AG09309 (cell line): ENCODE results near the gene TRPV6.

Source experiments
- DNase-seq: peaks from one replicate; pipeline ENCODE4 v3.0.0-alpha.2; 2010; ENCODE audit warnings: low read depth
- H3K4me3 ChIP-seq: 2 replicates; pipeline ENCODE4 v1.5.1; 2011; ENCODE audit warnings: mild to moderate bottlenecking, low read depth, low read length, moderate library complexity; ENCODE audit not compliant: control insufficient read depth
- TF ChIP-seq, protein P1 (sequence below): IDR thresholded peaks from 2 replicates; pipeline ENCODE4 v1.5.1; 2011; ENCODE audit warnings: mild to moderate bottlenecking, low read depth, low read length, inconsistent platforms; ENCODE audit not compliant: insufficient read depth, control insufficient read depth; ENCODE audit errors: missing control alignments

The TRPV6 gene

DNA sequence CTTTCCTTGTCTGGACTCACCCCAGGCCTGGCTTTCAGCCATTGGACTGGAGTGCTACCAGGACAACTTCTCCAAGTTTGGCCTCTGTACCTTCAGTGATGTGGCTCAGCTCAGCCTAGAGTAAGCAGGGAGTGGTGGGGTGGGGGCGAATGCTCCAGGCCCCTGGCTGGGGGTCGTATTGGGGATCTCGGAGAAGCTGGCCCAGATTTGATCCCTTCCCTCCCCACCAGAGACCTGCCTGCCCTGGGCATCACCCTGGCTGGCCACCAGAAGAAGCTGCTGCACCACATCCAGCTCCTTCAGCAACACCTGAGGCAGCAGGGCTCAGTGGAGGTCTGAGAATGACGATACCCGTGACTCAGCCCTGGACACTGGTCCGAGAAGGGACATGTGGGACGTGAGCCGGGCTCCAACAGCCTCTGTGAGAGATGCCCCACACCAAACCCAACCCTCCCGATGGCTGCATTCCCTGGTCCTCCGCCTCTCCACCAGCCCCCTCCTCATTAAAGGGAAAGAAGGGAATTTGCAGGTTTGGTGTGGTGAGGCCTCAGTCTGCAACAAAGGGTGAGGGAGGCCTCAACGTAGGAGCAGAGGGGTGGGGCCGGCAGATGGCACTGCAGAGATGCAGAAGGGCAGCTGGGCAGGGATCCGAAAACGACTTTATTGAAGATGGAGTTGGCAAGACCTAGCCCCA, 14.8 kb downstream of the TRPV6 start:
- no peak for DNase-seq
- TF ChIP-seq, protein P1, sequence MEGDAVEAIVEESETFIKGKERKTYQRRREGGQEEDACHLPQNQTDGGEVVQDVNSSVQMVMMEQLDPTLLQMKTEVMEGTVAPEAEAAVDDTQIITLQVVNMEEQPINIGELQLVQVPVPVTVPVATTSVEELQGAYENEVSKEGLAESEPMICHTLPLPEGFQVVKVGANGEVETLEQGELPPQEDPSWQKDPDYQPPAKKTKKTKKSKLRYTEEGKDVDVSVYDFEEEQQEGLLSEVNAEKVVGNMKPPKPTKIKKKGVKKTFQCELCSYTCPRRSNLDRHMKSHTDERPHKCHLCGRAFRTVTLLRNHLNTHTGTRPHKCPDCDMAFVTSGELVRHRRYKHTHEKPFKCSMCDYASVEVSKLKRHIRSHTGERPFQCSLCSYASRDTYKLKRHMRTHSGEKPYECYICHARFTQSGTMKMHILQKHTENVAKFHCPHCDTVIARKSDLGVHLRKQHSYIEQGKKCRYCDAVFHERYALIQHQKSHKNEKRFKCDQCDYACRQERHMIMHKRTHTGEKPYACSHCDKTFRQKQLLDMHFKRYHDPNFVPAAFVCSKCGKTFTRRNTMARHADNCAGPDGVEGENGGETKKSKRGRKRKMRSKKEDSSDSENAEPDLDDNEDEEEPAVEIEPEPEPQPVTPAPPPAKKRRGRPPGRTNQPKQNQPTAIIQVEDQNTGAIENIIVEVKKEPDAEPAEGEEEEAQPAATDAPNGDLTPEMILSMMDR = no peak
- no peak overlapping the region for H3K4me3 ChIP-seq

DNA sequence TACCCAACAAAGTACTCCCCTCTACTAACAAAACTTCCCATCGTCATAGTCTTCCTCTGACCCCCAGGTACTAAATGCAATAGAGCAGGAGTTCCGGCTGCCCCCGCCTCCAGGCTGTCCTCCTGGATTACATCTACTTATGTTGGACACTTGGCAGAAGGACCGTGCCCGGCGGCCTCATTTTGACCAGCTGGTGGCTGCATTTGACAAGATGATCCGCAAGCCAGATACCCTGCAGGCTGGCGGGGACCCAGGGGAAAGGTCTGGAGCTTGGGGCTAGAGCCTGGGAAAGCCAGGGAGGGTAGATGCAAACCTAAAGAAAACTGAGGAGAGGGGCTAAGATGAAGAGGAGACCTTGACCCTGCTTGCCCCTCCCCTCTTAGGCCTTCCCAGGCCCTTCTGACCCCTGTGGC, 15.4 kb downstream of the TRPV6 start:
- TF ChIP-seq, protein P1 = no peak
- H3K4me3 ChIP-seq = no peak overlapping the region
- DNase-seq = no peak

DNA sequence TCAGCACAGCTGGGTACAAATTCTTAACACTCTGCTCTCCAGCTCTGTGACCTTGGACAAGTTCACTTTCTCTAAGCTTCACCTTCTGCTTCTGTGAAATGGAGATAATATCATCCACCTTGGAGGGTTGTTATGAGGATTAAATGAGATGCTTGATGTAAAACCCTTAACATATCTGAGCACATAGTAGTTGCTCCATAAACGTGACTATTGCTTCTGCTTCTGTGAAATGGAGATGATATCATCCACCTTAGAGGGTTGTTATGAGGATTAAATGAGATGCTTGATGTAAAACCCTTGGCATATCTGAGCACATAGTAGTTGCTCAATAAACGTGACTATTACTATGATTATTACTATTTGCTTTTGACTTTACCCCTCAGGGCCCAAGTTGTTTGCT, 16.1 kb downstream of the TRPV6 start:
- no peak for DNase-seq
- no peak overlapping the region for H3K4me3 ChIP-seq
- TF ChIP-seq, protein P1 = no peak

DNA sequence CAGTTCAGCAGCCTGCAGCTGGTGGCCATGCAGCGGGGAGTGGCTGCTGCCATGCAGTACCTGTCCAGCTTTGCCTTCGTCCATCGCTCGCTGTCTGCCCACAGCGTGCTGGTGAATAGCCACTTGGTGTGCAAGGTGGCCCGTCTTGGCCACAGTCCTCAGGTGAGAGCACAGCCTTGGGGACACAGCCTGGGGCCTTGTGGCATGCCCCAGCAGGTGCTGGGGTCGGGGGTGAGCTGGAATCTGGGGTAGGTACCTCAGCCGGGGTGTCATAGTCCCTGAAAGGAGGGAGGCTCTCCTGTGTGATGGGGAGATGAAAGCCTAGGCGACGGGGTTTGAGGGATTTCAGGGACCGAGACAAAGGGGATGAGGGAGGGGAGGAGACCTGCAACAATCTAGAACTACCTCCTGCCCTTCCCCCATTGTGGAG, 16.5 kb downstream of the TRPV6 start:
- DNase-seq = no peak
- TF ChIP-seq, protein P1 = no peak
- H3K4me3 ChIP-seq = no peak overlapping the region

DNA sequence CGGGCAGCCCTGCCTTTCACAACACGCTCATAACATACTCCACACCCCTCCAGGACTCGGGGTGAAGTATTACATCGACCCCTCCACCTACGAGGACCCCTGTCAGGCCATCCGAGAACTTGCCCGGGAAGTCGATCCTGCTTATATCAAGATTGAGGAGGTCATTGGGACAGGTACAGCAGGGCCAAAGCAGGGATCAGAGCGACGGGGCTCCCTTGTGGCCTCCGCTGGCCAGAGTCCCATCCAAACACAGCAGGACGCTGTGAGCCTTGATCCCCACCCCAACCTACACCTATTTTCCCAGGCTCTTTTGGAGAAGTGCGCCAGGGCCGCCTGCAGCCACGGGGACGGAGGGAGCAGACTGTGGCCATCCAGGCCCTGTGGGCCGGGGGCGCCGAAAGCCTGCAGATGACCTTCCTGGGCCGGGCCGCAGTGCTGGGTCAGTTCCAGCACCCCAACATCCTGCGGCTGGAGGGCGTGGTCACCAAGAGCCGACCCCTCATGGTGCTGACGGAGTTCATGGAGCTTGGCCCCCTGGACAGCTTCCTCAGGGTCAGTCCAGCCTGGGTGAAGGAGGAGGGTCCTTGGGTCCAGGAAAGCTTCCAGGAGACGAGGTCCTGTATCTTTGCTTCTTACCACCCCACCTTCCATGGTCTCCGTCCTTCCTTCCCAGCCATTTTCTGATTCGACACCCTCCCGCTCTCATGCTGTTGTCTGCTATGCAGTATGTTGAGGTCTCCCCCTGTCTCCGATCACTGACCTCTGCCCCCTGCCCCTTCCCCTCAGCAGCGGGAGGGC, 17.2 kb downstream of the TRPV6 start:
- DNase-seq = no peak
- H3K4me3 ChIP-seq = no peak overlapping the region
- TF ChIP-seq, protein P1 = no peak

DNA sequence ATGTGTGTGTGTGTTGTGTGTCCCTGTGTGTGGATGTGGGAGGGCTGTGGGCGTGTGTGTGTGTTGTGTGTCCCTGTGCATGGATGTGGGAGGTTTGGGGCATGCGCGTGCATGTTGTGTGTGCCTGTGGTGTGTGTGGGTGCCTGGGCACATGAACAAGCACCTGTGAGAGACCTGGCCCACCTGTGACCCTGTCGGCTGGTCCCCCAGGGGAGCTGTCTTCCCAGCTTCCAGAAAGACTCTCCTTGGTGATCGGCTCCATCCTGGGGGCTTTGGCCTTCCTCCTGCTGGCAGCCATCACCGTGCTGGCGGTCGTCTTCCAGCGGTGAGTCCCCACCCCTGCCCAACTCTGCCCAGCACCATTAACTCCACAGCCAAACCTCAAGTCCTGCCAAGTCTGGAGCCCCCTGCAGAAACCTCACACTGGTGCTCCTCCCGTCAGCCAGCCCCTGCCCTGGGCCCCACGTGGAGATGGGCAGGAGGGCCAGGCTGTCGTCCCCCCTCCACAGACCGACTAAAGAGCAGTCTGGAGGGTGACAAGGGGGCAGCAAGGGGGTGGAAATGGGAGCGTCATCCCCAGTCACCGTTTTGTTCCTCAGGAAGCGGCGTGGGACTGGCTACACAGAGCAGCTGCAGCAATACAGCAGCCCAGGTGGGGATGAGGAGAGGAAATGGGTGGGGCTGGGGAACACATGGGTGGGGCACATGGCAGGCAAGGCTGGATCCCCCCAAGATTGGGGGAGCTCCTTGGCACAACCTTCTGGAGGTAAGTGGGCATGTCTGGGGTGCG, 18.0 kb downstream of the TRPV6 start:
- no peak overlapping the region for H3K4me3 ChIP-seq
- TF ChIP-seq, protein P1 = no peak
- DNase-seq = no peak
